NT2/D1 (cell line): ENCODE data around the gene KNTC1.
"Not testable (repeated sequence)": the region's sequence is repeated elsewhere in the genome, so short reads cannot be mapped to it uniquely, and the experiment has no call there.

ENCODE experiments used
- SUZ12 ChIP-seq: IDR thresholded peaks from 2 replicates; pipeline ENCODE4 v1.6.1; 2011; ENCODE audit not compliant: insufficient read length, insufficient read depth; ENCODE audit errors: extremely low read depth
- YY1 ChIP-seq: IDR thresholded peaks from 2 replicates; pipeline ENCODE4 v1.6.1; 2011; ENCODE audit not compliant: insufficient read length, insufficient read depth

DNA sequence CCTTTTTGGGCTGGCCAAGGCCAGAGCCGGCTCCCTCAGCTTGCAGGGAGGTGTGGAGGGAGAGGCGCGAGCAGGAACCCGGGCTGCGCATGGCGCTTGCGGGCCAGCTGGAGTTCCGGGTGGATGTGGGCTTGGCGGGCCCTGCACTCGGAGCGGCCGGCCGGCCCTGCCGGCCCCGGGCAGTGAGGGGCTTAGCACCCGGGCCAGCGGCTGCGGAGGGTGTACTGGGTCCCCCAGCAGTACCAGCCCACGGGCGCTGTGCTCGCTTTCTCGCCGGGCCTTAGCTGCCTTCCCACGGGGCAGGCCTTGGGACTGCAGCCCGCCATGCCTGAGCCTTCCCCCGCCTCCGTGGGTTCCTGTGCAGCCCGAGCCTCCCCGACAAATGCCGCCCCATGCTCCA is 64.9 kb downstream of the KNTC1 start:
- TF ChIP-seq YY1, SUZ12: not testable (repeated sequence)
